Measurements from ENCODE around the gene MLPH. TPM values are rescaled to one million over a fixed set of nuclear protein-coding genes. Genes with fewer than 3 reads are reported as not detected.

MLPH gene
- total and polyA plus RNA-seq, 4 donors: 1.6 to 25.9 (median 22.3) TPM

DNA sequence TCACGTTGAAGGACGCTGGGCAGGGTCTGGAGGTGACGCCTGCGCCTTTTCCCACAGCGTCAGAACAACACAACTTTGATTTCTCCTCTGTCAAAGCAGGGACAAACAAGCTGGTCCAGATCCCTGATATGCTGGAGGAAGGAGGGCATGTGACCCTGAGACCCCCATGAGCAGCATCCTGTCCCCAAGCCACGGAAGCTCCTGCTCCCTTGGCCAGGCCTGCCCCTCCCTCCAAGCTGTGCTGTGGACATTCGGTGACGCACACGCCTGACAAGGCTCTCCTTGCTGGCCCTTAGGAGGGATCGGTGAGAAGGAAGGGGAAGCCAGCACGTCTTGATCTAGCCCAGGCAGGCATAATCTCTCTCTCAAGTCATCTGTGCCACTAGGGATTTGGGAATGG, 11.3 kb downstream of the MLPH start (continued):
- TF ChIP-seq GABPA (IDR thresholded peaks at IDR 0.05 in 1 of 2, conservative IDR thresholded peaks at IDR 0.05 in 1 of 2): no peak
- TF ChIP-seq FOXA1 (IDR thresholded peaks at IDR 0.05): no peak
- TF ChIP-seq EGR1 (IDR thresholded peaks at IDR 0.05; ENCODE audit: low read depth in 2 of 2): no peak
- TF ChIP-seq, protein P1, sequence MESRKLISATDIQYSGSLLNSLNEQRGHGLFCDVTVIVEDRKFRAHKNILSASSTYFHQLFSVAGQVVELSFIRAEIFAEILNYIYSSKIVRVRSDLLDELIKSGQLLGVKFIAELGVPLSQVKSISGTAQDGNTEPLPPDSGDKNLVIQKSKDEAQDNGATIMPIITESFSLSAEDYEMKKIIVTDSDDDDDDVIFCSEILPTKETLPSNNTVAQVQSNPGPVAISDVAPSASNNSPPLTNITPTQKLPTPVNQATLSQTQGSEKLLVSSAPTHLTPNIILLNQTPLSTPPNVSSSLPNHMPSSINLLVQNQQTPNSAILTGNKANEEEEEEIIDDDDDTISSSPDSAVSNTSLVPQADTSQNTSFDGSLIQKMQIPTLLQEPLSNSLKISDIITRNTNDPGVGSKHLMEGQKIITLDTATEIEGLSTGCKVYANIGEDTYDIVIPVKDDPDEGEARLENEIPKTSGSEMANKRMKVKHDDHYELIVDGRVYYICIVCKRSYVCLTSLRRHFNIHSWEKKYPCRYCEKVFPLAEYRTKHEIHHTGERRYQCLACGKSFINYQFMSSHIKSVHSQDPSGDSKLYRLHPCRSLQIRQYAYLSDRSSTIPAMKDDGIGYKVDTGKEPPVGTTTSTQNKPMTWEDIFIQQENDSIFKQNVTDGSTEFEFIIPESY (IDR thresholded peaks at IDR 0.05): no peak

DNA sequence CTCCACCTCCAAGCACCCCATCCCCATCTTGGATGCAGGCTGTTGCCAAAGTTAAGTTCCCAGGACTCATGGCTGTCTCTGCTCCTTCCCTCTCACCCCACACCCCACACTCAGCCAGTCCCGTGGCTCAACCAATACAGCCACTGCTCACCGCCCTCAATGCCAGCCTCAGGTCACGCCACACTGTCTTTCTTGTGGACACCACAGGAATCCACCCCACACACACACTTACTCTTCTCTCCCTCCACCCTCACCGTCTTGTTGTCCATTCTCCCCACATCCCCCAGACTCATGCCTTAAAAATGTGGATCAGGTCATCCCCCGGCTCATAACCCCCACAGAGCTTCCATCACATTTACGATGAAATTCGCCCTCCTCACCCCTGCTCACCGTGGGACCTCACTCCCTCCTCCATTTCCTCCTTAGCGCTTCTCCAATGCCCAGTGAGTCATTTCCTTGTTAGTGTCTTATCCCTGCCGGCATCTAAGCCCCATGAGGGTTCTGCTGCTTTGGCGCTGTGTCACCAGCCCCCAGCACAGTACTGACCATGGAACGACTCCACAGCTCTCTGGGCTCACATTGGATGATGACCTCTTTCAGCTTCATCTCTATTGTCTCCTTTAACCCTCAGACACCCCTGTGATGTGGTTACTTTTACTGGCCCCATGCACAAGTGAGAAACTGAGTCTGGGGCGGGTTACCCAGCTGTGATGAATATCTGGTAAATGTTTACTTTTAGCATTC, 13.8 kb downstream of the MLPH start:
- 86% methylated on average over 13 of the region's 13 CpGs for WGBS
- peak overlapping the region in 1 of 2 donors; percentile 29 for H3K27ac ChIP-seq (ENCODE audit: low read depth in 1 of 2, low read length in 2 of 2)
- peaks cover 3 to 15% (median 6%) of the 10 kb centered on the region in 4 donors for H3K4me1 ChIP-seq (ENCODE audit: control insufficient read depth in 4 of 4, insufficient read depth in 4 of 4, low read length in 3 of 4)
- DNase-seq (ENCODE audit: low spot score): no peak
- peaks cover 0 to 13% (median 3%) of the 10 kb centered on the region in 4 donors for H3K36me3 ChIP-seq (ENCODE audit: control insufficient read depth in 4 of 4, insufficient read depth in 3 of 4, low read depth in 1 of 4, low read length in 3 of 4)
- no peak overlapping the region for H3K9ac ChIP-seq (ENCODE audit: low read depth in 1 of 2, low read length in 2 of 2)
- H3K9me3 ChIP-seq (ENCODE audit: control insufficient read depth in 4 of 4, low read length in 3 of 4): no peaks in the 10 kb centered on the region
- TF ChIP-seq, protein P1 (IDR thresholded peaks at IDR 0.05): no peak
- TF ChIP-seq NR2F2 (IDR thresholded peaks at IDR 0.05): no peak
- TF ChIP-seq, protein P2, sequence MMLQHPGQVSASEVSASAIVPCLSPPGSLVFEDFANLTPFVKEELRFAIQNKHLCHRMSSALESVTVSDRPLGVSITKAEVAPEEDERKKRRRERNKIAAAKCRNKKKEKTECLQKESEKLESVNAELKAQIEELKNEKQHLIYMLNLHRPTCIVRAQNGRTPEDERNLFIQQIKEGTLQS (IDR thresholded peaks at IDR 0.05): no peak
- TF ChIP-seq SP1 (IDR thresholded peaks at IDR 0.05): no peak
- TF ChIP-seq FOXA1 (IDR thresholded peaks at IDR 0.05): no peak
- no peak for TF ChIP-seq HNF4A (conservative IDR thresholded peaks at IDR 0.05)
- TF ChIP-seq, protein P3, sequence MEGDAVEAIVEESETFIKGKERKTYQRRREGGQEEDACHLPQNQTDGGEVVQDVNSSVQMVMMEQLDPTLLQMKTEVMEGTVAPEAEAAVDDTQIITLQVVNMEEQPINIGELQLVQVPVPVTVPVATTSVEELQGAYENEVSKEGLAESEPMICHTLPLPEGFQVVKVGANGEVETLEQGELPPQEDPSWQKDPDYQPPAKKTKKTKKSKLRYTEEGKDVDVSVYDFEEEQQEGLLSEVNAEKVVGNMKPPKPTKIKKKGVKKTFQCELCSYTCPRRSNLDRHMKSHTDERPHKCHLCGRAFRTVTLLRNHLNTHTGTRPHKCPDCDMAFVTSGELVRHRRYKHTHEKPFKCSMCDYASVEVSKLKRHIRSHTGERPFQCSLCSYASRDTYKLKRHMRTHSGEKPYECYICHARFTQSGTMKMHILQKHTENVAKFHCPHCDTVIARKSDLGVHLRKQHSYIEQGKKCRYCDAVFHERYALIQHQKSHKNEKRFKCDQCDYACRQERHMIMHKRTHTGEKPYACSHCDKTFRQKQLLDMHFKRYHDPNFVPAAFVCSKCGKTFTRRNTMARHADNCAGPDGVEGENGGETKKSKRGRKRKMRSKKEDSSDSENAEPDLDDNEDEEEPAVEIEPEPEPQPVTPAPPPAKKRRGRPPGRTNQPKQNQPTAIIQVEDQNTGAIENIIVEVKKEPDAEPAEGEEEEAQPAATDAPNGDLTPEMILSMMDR (IDR thresholded peaks at IDR 0.05; ENCODE audit: low read depth, low read length, missing input control): no peak
- TF ChIP-seq JUND (IDR thresholded peaks at IDR 0.05): no peak
- TF ChIP-seq, protein P4, sequence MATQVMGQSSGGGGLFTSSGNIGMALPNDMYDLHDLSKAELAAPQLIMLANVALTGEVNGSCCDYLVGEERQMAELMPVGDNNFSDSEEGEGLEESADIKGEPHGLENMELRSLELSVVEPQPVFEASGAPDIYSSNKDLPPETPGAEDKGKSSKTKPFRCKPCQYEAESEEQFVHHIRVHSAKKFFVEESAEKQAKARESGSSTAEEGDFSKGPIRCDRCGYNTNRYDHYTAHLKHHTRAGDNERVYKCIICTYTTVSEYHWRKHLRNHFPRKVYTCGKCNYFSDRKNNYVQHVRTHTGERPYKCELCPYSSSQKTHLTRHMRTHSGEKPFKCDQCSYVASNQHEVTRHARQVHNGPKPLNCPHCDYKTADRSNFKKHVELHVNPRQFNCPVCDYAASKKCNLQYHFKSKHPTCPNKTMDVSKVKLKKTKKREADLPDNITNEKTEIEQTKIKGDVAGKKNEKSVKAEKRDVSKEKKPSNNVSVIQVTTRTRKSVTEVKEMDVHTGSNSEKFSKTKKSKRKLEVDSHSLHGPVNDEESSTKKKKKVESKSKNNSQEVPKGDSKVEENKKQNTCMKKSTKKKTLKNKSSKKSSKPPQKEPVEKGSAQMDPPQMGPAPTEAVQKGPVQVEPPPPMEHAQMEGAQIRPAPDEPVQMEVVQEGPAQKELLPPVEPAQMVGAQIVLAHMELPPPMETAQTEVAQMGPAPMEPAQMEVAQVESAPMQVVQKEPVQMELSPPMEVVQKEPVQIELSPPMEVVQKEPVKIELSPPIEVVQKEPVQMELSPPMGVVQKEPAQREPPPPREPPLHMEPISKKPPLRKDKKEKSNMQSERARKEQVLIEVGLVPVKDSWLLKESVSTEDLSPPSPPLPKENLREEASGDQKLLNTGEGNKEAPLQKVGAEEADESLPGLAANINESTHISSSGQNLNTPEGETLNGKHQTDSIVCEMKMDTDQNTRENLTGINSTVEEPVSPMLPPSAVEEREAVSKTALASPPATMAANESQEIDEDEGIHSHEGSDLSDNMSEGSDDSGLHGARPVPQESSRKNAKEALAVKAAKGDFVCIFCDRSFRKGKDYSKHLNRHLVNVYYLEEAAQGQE (IDR thresholded peaks at IDR 0.05): no peak
- TF ChIP-seq, protein P5, sequence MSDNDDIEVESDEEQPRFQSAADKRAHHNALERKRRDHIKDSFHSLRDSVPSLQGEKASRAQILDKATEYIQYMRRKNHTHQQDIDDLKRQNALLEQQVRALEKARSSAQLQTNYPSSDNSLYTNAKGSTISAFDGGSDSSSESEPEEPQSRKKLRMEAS (IDR thresholded peaks at IDR 0.05): no peak
- no peak for TF ChIP-seq YY1 (IDR thresholded peaks at IDR 0.05)
- no peak for TF ChIP-seq RXRA (IDR thresholded peaks at IDR 0.05)
- no peak for TF ChIP-seq RAD21 (IDR thresholded peaks at IDR 0.05)
- no peak for TF ChIP-seq TAF1 (conservative IDR thresholded peaks at IDR 0.05)
- TF ChIP-seq GABPA (IDR thresholded peaks at IDR 0.05 in 1 of 2, conservative IDR thresholded peaks at IDR 0.05 in 1 of 2): no peak
- no peak for TF ChIP-seq EGR1 (IDR thresholded peaks at IDR 0.05; ENCODE audit: low read depth in 2 of 2)
- no peak overlapping the region for H3K4me3 ChIP-seq (ENCODE audit: low read depth in 1 of 3, low read length in 3 of 3)
- H3K27me3 ChIP-seq (ENCODE audit: control insufficient read depth in 4 of 4, insufficient read depth in 4 of 4, low read length in 3 of 4): no peaks in the 10 kb centered on the region
